Endodermal cell (in vitro differentiated cells): ENCODE measurements around the gene LLGL2. TPM values are rescaled to one million over a fixed set of nuclear protein-coding genes. Genes with fewer than 3 reads are reported as not detected.

Experiments used
- DNase-seq: peaks from one replicate; pipeline ENCODE4 v3.0.0-alpha.2; 2017
- H3K27ac ChIP-seq: 2 replicates; pipeline ENCODE4 v1.5.1; 2013; ENCODE audit warnings: mild to moderate bottlenecking, low read depth, low read length, moderate library complexity
- H3K27me3 ChIP-seq: 2 replicates; pipeline ENCODE4 v1.6.1; 2013; ENCODE audit warnings: mild to moderate bottlenecking, low read length, moderate library complexity; ENCODE audit not compliant: insufficient read depth, control insufficient read depth, poor library complexity, severe bottlenecking
- H3K36me3 ChIP-seq: 2 replicates; pipeline ENCODE4 v1.7.0; 2013; ENCODE audit warnings: mild to moderate bottlenecking, low read length, moderate library complexity; ENCODE audit not compliant: control insufficient read depth, insufficient read depth
- H3K4me1 ChIP-seq: one replicate; pipeline ENCODE4 v1.7.0; 2013; ENCODE audit warnings: low read length; ENCODE audit not compliant: control insufficient read depth, insufficient read depth
- H3K4me3 ChIP-seq: 2 replicates; pipeline ENCODE4 v1.5.1; 2013; ENCODE audit warnings: mild to moderate bottlenecking, low read length, moderate library complexity
- H3K9ac ChIP-seq: 2 replicates; pipeline ENCODE4 v1.6.1; 2013; ENCODE audit warnings: mild to moderate bottlenecking, low read length, moderate library complexity; ENCODE audit not compliant: poor library complexity, severe bottlenecking; ENCODE audit errors: extremely low read depth
- H3K9me3 ChIP-seq: 2 replicates; pipeline ENCODE4 v1.6.1; 2013; ENCODE audit warnings: mild to moderate bottlenecking, low read length, moderate library complexity; ENCODE audit not compliant: control insufficient read depth
- H3K27ac Mint-ChIP-seq: 2 replicates; pipeline ENCODE4 v1.8.0; 2020; ENCODE audit warnings: mixed read lengths
- H3K27me3 Mint-ChIP-seq: 2 replicates; pipeline ENCODE4 v1.8.0; 2021; ENCODE audit warnings: mild to moderate bottlenecking, mixed read lengths; ENCODE audit not compliant: insufficient read depth
- H3K36me3 Mint-ChIP-seq: 2 replicates; pipeline ENCODE4 v1.8.0; 2020; ENCODE audit warnings: low read depth, mixed read lengths
- H3K4me1 Mint-ChIP-seq: 2 replicates; pipeline ENCODE4 v1.8.0; 2020; ENCODE audit warnings: mixed read lengths
- H3K4me3 Mint-ChIP-seq: 2 replicates; pipeline ENCODE4 v1.8.0; 2020; ENCODE audit warnings: mild to moderate bottlenecking, moderate library complexity, mixed read lengths
- H3K9me3 Mint-ChIP-seq: 2 replicates; pipeline ENCODE4 v1.8.0; 2020; ENCODE audit warnings: mild to moderate bottlenecking, mixed read lengths
- CTCF ChIP-seq: fragments of 200-600 bp; sonication (generic); conservative IDR thresholded peaks from 2 replicates; pipeline ENCODE4 v1.5.0; 2021; ENCODE audit warnings: antibody characterized with exemption, mild to moderate bottlenecking
- WGBS, 2 experiments: methylation state at CpG; one replicate each; pipeline versions ENCODE4 v1.1.5 to v1.1.7; 2013; ENCODE audit warnings: missing lambda C conversion rate in 2 of 2, mixed read lengths in 1 of 2; ENCODE audit not compliant: insufficient coverage in 1 of 2, insufficient read length in 1 of 2; 5-methylcytosine and 5-hydroxymethylcytosine counted together
- total RNA-seq, 2 donors: library from RNA; stranded (reverse); fragmentation: NEBNext Ultra II Directional in 1 of 2; extraction: Animal tissue kit (Norgen Biotek cat#: 25700) in 1 of 2; gene quantifications; 2 replicates in 1 of 2; 3 replicates in 1 of 2; pipeline ENCODE4 v1.2.1, GENCODE V29; 2021

Gene LLGL2
- total RNA-seq, 2 donors from 2014 or later = 128 to 149 TPM

GRCh38 chr17:75492555-75493168 is 32.8 kb upstream of the LLGL2 start:
- peaks cover 16% of the 10 kb centered on the region for H3K36me3 Mint-ChIP-seq
- no peaks in the 10 kb centered on the region for H3K4me1 ChIP-seq
- no peak overlapping the region for H3K4me3 ChIP-seq
- H3K27ac Mint-ChIP-seq = no peak overlapping the region
- no peak overlapping the region for H3K4me3 Mint-ChIP-seq
- no peak for DNase-seq
- no peaks in the 10 kb centered on the region for H3K9me3 Mint-ChIP-seq
- WGBS, 2 experiments = 90 to 98% methylated on average over 17 to 23 of the region's 23 CpGs
- H3K36me3 ChIP-seq = peaks cover 8% of the 10 kb centered on the region
- no peaks in the 10 kb centered on the region for H3K9me3 ChIP-seq
- no peak overlapping the region for H3K27ac ChIP-seq
- H3K27me3 ChIP-seq = no peaks in the 10 kb centered on the region
- no peak overlapping the region for H3K9ac ChIP-seq
- TF ChIP-seq CTCF = no peak
- H3K27me3 Mint-ChIP-seq = peaks cover 1% of the 10 kb centered on the region
- H3K4me1 Mint-ChIP-seq = no peaks in the 10 kb centered on the region

- H3K9ac ChIP-seq = no peak overlapping the region
- H3K9me3 ChIP-seq = no peaks in the 10 kb centered on the region
- H3K27me3 ChIP-seq = no peaks in the 10 kb centered on the region
- Mint-ChIP-seq H3K27ac (no peak overlapping the region), H3K4me1 (no peaks in the 10 kb centered on the region), H3K36me3 (peaks cover 16% of the 10 kb centered on the region), H3K4me3 (no peak overlapping the region), H3K27me3 (no peaks in the 10 kb centered on the region), H3K9me3 (no peaks in the 10 kb centered on the region)
- no peaks in the 10 kb centered on the region for H3K4me1 ChIP-seq
- no peak for DNase-seq
- TF ChIP-seq CTCF = no peak
- H3K27ac ChIP-seq = no peak overlapping the region
- H3K4me3 ChIP-seq = no peak overlapping the region
- 95 to 99% methylated on average over 17 to 23 of the region's 23 CpGs for WGBS, 2 experiments
- peaks cover 8% of the 10 kb centered on the region for H3K36me3 ChIP-seq
Observed at GRCh38 chr17:75493476-75494129, 31.9 kb upstream of the LLGL2 start.

- H3K9me3 Mint-ChIP-seq = no peaks in the 10 kb centered on the region
- no peaks in the 10 kb centered on the region for H3K27me3 Mint-ChIP-seq
- H3K27me3 ChIP-seq = no peaks in the 10 kb centered on the region
- TF ChIP-seq CTCF = no peak
- no peak overlapping the region for H3K9ac ChIP-seq
- H3K36me3 ChIP-seq = peaks cover 8% of the 10 kb centered on the region
- H3K4me3 ChIP-seq = no peak overlapping the region
- H3K4me1 Mint-ChIP-seq = no peaks in the 10 kb centered on the region
- H3K27ac ChIP-seq = no peak overlapping the region
- H3K9me3 ChIP-seq = no peaks in the 10 kb centered on the region
- H3K4me3 Mint-ChIP-seq = no peak overlapping the region
- no peak for DNase-seq
- H3K36me3 Mint-ChIP-seq = peaks cover 16% of the 10 kb centered on the region
- 93 to 95% methylated on average over 8 to 14 of the region's 14 CpGs for WGBS, 2 experiments
- no peak overlapping the region for H3K27ac Mint-ChIP-seq
- no peaks in the 10 kb centered on the region for H3K4me1 ChIP-seq
Observed at GRCh38 chr17:75494326-75494877, 31.1 kb upstream of the LLGL2 start.
